ENCODE measurements around the gene PCSK2. TPM values are rescaled to one million over a fixed set of nuclear protein-coding genes. Genes with fewer than 3 reads are reported as not detected.

The PCSK2 gene
- polyA plus RNA-seq, 2 of the 4 experiments (the other 2 are of a cell fraction): 0.01 TPM; not detected in 1

DNA sequence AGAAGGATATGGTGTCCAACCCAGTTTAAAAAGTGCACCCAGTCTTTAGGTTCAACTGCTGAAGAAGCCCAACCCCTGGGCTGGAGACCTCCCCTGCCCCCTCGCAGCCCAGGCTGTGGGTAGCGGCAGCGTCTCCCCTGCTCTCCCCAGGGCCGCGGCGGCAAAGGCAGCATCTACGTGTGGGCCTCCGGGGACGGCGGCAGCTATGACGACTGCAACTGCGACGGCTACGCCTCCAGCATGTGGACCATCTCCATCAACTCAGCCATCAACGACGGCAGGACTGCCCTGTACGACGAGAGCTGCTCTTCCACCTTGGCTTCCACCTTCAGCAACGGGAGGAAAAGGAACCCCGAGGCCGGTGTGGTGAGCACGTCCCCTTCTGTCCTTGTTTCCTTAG is 226.8 kb downstream of the PCSK2 start (continued):
- TF ChIP-seq, protein P1, sequence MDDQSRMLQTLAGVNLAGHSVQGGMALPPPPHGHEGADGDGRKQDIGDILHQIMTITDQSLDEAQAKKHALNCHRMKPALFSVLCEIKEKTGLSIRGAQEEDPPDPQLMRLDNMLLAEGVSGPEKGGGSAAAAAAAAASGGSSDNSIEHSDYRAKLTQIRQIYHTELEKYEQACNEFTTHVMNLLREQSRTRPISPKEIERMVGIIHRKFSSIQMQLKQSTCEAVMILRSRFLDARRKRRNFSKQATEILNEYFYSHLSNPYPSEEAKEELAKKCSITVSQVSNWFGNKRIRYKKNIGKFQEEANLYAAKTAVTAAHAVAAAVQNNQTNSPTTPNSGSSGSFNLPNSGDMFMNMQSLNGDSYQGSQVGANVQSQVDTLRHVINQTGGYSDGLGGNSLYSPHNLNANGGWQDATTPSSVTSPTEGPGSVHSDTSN (IDR thresholded peaks at IDR 0.05): no peak
- no peak for TF ChIP-seq MYC (IDR thresholded peaks at IDR 0.05; ENCODE audit: borderline replicate concordance, low read length)

DNA sequence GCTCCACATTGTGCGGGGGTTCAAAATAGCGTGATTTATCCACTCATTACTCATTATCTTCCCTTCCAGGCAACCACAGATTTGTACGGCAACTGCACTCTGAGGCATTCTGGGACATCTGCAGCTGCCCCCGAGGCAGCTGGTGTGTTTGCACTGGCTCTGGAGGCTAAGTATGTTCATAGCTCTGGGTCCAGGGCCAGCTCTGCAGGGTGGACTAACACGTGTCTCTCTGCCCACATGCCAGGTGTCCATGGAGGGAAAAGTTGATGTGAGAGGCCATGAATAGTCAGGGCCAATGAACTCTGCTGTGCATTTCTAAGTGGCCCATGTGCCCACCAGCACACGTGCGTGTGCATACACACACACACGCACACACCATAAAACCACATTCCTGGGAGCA is 229.4 kb downstream of the PCSK2 start:
- WGBS (ENCODE audit: missing lambda C conversion rate): 27% methylated on average over 8 of the region's 8 CpGs
- POLR2A ChIA-PET: no interaction called here
- Histone ChIP-seq H3K27ac (no peak overlapping the region), H3K4me1 (no peaks in the 10 kb centered on the region), H3K4me3 (no peak overlapping the region), H3K9me3 (peaks cover 8% of the 10 kb centered on the region), H3K4me2 (no peak overlapping the region)
- no peak for ATAC-seq
- FAIRE-seq: no peak
- CTCF ChIA-PET: interaction anchor here (0.9 to 1.3 kb wide), 2 partner anchors 11 to 690 kb away, joined by 4 read pairs; no protein-coding TSS in a partner anchor
- TF ChIP-seq GATA3 (IDR thresholded peaks at IDR 0.05; ENCODE audit: borderline replicate concordance): no peak
- TF ChIP-seq, protein P2, sequence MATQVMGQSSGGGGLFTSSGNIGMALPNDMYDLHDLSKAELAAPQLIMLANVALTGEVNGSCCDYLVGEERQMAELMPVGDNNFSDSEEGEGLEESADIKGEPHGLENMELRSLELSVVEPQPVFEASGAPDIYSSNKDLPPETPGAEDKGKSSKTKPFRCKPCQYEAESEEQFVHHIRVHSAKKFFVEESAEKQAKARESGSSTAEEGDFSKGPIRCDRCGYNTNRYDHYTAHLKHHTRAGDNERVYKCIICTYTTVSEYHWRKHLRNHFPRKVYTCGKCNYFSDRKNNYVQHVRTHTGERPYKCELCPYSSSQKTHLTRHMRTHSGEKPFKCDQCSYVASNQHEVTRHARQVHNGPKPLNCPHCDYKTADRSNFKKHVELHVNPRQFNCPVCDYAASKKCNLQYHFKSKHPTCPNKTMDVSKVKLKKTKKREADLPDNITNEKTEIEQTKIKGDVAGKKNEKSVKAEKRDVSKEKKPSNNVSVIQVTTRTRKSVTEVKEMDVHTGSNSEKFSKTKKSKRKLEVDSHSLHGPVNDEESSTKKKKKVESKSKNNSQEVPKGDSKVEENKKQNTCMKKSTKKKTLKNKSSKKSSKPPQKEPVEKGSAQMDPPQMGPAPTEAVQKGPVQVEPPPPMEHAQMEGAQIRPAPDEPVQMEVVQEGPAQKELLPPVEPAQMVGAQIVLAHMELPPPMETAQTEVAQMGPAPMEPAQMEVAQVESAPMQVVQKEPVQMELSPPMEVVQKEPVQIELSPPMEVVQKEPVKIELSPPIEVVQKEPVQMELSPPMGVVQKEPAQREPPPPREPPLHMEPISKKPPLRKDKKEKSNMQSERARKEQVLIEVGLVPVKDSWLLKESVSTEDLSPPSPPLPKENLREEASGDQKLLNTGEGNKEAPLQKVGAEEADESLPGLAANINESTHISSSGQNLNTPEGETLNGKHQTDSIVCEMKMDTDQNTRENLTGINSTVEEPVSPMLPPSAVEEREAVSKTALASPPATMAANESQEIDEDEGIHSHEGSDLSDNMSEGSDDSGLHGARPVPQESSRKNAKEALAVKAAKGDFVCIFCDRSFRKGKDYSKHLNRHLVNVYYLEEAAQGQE (IDR thresholded peaks at IDR 0.05): no peak
- TF ChIP-seq BHLHE40 (IDR thresholded peaks at IDR 0.05; ENCODE audit: low read depth, low read length): no peak
- no peak for TF ChIP-seq CBX8 (IDR thresholded peaks at IDR 0.05)
- no peak for TF ChIP-seq ZSCAN20 (CRISPR knock-in tag; IDR thresholded peaks at IDR 0.05)
- TF ChIP-seq KDM1A (IDR thresholded peaks at IDR 0.05; ENCODE audit: low read depth): no peak
- TF ChIP-seq RAD21 (conservative IDR thresholded peaks at IDR 0.05 in 1 of 2, IDR thresholded peaks at IDR 0.05 in 1 of 2): no peak
- DNase-seq (ENCODE audit: low read depth in 1 of 2, low spot score in 1 of 2): no peak

DNA sequence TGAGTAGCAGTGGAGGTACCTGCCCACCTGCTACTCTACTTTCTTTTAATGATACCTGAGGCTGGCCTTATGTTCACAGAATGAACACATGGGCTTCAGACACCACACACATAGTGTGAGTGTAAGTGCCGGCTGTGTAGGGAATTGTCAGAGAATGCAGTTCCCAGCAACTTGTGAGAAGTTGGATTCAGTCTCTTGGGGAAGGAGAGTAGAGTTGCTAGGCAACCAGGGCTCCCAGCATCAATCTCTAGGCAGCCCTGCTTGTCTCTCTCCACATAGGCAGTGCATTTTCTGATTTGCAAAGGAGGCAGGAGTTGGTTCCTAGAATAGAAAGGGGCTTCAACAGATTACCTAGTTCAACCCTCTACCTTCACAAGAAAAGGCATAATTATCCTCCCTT is 230.2 kb downstream of the PCSK2 start:
- POLR2A ChIA-PET: no interaction called here
- no peak overlapping the region for H3K4me2 ChIP-seq
- DNase-seq (ENCODE audit: low read depth in 1 of 2, low spot score in 1 of 2) (no peak), ATAC-seq (no peak), FAIRE-seq (no peak)
- no peak overlapping the region for H3K4me3 ChIP-seq
- H3K27ac ChIP-seq: no peak overlapping the region
- WGBS (ENCODE audit: missing lambda C conversion rate): 86% methylated on average over 1 of the region's 1 CpG
- CTCF ChIA-PET: interaction anchor here (2.0 kb wide), 1 partner anchor 26 kb away, joined by 10 read pairs; no protein-coding TSS in a partner anchor
- no peaks in the 10 kb centered on the region for H3K4me1 ChIP-seq
- H3K9me3 ChIP-seq: peaks cover 8% of the 10 kb centered on the region
- TF ChIP-seq ZFP36 (IDR thresholded peaks at IDR 0.05; ENCODE audit: borderline replicate concordance, partially characterized antibody): no peak
- TF ChIP-seq EP300 (IDR thresholded peaks at IDR 0.05): no peak
- TF ChIP-seq, protein P3, sequence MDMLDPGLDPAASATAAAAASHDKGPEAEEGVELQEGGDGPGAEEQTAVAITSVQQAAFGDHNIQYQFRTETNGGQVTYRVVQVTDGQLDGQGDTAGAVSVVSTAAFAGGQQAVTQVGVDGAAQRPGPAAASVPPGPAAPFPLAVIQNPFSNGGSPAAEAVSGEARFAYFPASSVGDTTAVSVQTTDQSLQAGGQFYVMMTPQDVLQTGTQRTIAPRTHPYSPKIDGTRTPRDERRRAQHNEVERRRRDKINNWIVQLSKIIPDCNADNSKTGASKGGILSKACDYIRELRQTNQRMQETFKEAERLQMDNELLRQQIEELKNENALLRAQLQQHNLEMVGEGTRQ (IDR thresholded peaks at IDR 0.05): no peak
- TF ChIP-seq, protein P4, sequence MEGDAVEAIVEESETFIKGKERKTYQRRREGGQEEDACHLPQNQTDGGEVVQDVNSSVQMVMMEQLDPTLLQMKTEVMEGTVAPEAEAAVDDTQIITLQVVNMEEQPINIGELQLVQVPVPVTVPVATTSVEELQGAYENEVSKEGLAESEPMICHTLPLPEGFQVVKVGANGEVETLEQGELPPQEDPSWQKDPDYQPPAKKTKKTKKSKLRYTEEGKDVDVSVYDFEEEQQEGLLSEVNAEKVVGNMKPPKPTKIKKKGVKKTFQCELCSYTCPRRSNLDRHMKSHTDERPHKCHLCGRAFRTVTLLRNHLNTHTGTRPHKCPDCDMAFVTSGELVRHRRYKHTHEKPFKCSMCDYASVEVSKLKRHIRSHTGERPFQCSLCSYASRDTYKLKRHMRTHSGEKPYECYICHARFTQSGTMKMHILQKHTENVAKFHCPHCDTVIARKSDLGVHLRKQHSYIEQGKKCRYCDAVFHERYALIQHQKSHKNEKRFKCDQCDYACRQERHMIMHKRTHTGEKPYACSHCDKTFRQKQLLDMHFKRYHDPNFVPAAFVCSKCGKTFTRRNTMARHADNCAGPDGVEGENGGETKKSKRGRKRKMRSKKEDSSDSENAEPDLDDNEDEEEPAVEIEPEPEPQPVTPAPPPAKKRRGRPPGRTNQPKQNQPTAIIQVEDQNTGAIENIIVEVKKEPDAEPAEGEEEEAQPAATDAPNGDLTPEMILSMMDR (IDR thresholded peaks at IDR 0.05): no peak
- TF ChIP-seq CHD4 (IDR thresholded peaks at IDR 0.05; ENCODE audit: borderline replicate concordance): no peak
- no peak for TF ChIP-seq JUNB (IDR thresholded peaks at IDR 0.05)
- TF ChIP-seq, protein P5, sequence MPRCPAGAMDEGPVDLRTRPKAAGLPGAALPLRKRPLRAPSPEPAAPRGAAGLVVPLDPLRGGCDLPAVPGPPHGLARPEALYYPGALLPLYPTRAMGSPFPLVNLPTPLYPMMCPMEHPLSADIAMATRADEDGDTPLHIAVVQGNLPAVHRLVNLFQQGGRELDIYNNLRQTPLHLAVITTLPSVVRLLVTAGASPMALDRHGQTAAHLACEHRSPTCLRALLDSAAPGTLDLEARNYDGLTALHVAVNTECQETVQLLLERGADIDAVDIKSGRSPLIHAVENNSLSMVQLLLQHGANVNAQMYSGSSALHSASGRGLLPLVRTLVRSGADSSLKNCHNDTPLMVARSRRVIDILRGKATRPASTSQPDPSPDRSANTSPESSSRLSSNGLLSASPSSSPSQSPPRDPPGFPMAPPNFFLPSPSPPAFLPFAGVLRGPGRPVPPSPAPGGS (IDR thresholded peaks at IDR 0.05): no peak
- TF ChIP-seq FOXS1 (CRISPR knock-in tag; IDR thresholded peaks at IDR 0.05): no peak
- TF ChIP-seq RARB (CRISPR knock-in tag; IDR thresholded peaks at IDR 0.05): no peak
- TF ChIP-seq, protein P6, sequence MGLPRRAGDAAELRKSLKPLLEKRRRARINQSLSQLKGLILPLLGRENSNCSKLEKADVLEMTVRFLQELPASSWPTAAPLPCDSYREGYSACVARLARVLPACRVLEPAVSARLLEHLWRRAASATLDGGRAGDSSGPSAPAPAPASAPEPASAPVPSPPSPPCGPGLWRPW (IDR thresholded peaks at IDR 0.05): no peak
- TF ChIP-seq, protein P7, sequence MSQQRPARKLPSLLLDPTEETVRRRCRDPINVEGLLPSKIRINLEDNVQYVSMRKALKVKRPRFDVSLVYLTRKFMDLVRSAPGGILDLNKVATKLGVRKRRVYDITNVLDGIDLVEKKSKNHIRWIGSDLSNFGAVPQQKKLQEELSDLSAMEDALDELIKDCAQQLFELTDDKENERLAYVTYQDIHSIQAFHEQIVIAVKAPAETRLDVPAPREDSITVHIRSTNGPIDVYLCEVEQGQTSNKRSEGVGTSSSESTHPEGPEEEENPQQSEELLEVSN (IDR thresholded peaks at IDR 0.05; ENCODE audit: borderline replicate concordance, low read depth): no peak
- no peak for TF ChIP-seq HOXB5 (CRISPR knock-in tag; IDR thresholded peaks at IDR 0.05)
- no peak for TF ChIP-seq SMC3 (IDR thresholded peaks at IDR 0.05)
- no peak for TF ChIP-seq BHLHE40 (IDR thresholded peaks at IDR 0.05; ENCODE audit: low read depth, low read length)
- TF ChIP-seq, protein P8, sequence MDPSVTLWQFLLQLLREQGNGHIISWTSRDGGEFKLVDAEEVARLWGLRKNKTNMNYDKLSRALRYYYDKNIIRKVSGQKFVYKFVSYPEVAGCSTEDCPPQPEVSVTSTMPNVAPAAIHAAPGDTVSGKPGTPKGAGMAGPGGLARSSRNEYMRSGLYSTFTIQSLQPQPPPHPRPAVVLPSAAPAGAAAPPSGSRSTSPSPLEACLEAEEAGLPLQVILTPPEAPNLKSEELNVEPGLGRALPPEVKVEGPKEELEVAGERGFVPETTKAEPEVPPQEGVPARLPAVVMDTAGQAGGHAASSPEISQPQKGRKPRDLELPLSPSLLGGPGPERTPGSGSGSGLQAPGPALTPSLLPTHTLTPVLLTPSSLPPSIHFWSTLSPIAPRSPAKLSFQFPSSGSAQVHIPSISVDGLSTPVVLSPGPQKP (IDR thresholded peaks at IDR 0.05; ENCODE audit: low read depth, low read length): no peak
- TF ChIP-seq, protein P1 (IDR thresholded peaks at IDR 0.05): no peak

All from A549 (cell line).